ENCODE data around the gene BCOR. TPM values are rescaled to one million over a fixed set of nuclear protein-coding genes. Genes with fewer than 3 reads are reported as not detected.

The BCOR gene
- total and polyA plus RNA-seq, 2 of the 13 experiments (the other 11 are each of a cell fraction or from before 2014, with no cell fraction given) = 14.3 to 15.2 TPM

DNA sequence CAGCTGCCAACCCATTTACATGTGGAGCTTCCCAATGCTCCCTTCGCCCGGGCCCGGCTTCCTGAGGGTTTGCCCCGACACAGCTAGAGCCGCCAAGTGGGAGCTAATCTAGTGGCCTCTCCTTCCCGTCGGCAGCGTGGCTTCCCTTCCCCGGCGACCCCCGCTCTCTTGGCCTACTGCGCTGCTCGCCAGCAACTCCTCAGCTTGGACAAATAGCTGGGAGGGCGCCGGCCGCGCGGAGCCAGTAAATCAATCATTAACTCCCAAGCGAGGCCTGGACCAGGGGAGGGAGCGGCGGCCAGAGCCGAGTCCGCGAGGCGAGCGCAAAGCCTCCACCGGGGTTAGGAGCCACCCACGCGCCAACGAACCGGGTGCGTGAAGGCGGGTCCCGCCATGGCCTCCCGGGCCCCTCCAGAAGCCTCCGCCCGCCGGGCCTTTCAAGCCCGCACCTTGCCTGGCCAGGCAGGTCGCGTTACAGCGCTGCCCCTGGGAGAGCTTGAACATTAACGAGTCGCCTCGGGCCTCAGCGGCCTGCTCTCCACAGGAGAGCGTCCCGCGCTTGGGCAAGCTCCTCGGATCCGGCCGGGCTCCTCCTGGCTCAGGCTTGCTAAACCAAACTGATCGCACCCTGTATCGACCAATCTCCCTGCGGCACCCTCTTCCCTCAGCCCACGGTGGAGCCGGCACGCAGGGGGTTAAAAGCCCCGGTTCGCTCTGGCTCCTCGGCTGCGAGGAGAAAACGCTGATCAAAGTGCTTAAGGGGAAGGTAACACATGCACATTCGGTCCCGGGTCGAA is 10.6 kb upstream of the BCOR start (continued):
- TF ChIP-seq, protein P1, sequence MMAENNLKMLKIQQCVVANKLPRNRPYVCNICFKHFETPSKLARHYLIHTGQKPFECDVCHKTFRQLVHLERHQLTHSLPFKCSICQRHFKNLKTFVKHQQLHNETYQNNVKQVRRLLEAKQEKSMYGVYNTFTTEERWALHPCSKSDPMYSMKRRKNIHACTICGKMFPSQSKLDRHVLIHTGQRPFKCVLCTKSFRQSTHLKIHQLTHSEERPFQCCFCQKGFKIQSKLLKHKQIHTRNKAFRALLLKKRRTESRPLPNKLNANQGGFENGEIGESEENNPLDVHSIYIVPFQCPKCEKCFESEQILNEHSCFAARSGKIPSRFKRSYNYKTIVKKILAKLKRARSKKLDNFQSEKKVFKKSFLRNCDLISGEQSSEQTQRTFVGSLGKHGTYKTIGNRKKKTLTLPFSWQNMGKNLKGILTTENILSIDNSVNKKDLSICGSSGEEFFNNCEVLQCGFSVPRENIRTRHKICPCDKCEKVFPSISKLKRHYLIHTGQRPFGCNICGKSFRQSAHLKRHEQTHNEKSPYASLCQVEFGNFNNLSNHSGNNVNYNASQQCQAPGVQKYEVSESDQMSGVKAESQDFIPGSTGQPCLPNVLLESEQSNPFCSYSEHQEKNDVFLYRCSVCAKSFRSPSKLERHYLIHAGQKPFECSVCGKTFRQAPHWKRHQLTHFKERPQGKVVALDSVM (CRISPR knock-in tag; IDR thresholded peaks at IDR 0.05) = 0 out of 2 replicates have a peak, but pooled peaks have one; percentile 29
- TF ChIP-seq RBFOX2 (IDR thresholded peaks at IDR 0.05; ENCODE audit: low read depth, low read length) = peak; percentile 90
- TF ChIP-seq ZKSCAN5 (CRISPR knock-in tag; IDR thresholded peaks at IDR 0.05) = no peak
- TF ChIP-seq PHF5A (CRISPR knock-in tag; IDR thresholded peaks at IDR 0.05; ENCODE audit: low read depth, unreplicated experiment) = no peak
- no peak for TF ChIP-seq ZSCAN25 (CRISPR knock-in tag; IDR thresholded peaks at IDR 0.05)
- TF ChIP-seq, protein P2, sequence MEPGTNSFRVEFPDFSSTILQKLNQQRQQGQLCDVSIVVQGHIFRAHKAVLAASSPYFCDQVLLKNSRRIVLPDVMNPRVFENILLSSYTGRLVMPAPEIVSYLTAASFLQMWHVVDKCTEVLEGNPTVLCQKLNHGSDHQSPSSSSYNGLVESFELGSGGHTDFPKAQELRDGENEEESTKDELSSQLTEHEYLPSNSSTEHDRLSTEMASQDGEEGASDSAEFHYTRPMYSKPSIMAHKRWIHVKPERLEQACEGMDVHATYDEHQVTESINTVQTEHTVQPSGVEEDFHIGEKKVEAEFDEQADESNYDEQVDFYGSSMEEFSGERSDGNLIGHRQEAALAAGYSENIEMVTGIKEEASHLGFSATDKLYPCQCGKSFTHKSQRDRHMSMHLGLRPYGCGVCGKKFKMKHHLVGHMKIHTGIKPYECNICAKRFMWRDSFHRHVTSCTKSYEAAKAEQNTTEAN (CRISPR knock-in tag; conservative IDR thresholded peaks at IDR 0.05) = no peak
- no peak for TF ChIP-seq SRSF1 (optimal IDR thresholded peaks at IDR 0.05; ENCODE audit: low read depth, low read length)
- no peak for TF ChIP-seq SYNCRIP (IDR thresholded peaks at IDR 0.05; ENCODE audit: insufficient read depth, low read depth, low read length)
- TF ChIP-seq, protein P3, sequence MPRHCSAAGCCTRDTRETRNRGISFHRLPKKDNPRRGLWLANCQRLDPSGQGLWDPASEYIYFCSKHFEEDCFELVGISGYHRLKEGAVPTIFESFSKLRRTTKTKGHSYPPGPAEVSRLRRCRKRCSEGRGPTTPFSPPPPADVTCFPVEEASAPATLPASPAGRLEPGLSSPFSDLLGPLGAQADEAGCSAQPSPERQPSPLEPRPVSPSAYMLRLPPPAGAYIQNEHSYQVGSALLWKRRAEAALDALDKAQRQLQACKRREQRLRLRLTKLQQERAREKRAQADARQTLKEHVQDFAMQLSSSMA (CRISPR knock-in tag; IDR thresholded peaks at IDR 0.05) = no peak
- no peak for TF ChIP-seq ZNF335 (CRISPR knock-in tag; IDR thresholded peaks at IDR 0.05)
- no peak for TF ChIP-seq SNAPC2 (CRISPR knock-in tag; IDR thresholded peaks at IDR 0.05)
- TF ChIP-seq AGO1 (IDR thresholded peaks at IDR 0.05; ENCODE audit: low read depth, low read length, poor library complexity, severe bottlenecking) = no peak
- TF ChIP-seq, protein P4, sequence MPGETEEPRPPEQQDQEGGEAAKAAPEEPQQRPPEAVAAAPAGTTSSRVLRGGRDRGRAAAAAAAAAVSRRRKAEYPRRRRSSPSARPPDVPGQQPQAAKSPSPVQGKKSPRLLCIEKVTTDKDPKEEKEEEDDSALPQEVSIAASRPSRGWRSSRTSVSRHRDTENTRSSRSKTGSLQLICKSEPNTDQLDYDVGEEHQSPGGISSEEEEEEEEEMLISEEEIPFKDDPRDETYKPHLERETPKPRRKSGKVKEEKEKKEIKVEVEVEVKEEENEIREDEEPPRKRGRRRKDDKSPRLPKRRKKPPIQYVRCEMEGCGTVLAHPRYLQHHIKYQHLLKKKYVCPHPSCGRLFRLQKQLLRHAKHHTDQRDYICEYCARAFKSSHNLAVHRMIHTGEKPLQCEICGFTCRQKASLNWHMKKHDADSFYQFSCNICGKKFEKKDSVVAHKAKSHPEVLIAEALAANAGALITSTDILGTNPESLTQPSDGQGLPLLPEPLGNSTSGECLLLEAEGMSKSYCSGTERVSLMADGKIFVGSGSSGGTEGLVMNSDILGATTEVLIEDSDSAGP (CRISPR knock-in tag; IDR thresholded peaks at IDR 0.05; ENCODE audit: borderline replicate concordance) = peak; percentile 66; the same call in 1 of the 2 replicates
- no peak for TF ChIP-seq GPN1 (CRISPR knock-in tag; IDR thresholded peaks at IDR 0.05; ENCODE audit: borderline replicate concordance)
- TF ChIP-seq BHLHE40 (IDR thresholded peaks at IDR 0.05; ENCODE audit: low read length) = no peak
- 0 out of 2 replicates have a peak, but pooled peaks have one; percentile 6 for TF ChIP-seq MAZ (IDR thresholded peaks at IDR 0.05; ENCODE audit: borderline replicate concordance, low read depth, low read length)
- no peak for TF ChIP-seq MAZ (CRISPR knock-in tag; IDR thresholded peaks at IDR 0.05; ENCODE audit: low read depth)
- TF ChIP-seq KLF6 (CRISPR knock-in tag; IDR thresholded peaks at IDR 0.05) = no peak
- TF ChIP-seq ZEB1 (IDR thresholded peaks at IDR 0.05; ENCODE audit: insufficient replicate concordance, low read depth) = no peak
- TF ChIP-seq, protein P5, sequence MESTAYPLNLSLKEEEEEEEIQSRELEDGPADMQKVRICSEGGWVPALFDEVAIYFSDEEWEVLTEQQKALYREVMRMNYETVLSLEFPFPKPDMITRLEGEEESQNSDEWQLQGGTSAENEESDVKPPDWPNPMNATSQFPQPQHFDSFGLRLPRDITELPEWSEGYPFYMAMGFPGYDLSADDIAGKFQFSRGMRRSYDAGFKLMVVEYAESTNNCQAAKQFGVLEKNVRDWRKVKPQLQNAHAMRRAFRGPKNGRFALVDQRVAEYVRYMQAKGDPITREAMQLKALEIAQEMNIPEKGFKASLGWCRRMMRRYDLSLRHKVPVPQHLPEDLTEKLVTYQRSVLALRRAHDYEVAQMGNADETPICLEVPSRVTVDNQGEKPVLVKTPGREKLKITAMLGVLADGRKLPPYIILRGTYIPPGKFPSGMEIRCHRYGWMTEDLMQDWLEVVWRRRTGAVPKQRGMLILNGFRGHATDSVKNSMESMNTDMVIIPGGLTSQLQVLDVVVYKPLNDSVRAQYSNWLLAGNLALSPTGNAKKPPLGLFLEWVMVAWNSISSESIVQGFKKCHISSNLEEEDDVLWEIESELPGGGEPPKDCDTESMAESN (CRISPR knock-in tag; conservative IDR thresholded peaks at IDR 0.05) = no peak
- TF ChIP-seq TBL1XR1 (IDR thresholded peaks at IDR 0.05; ENCODE audit: borderline replicate concordance, low read length, partially characterized antibody) = no peak
